Measurements from ENCODE around the gene ACTL10. TPM values are rescaled to one million over a fixed set of nuclear protein-coding genes. Genes with fewer than 3 reads are reported as not detected.

Gene ACTL10
- total and polyA plus RNA-seq, 2 experiments from 2014 or later = 0.71 to 1.9 TPM

- TF ChIP-seq CTCF (conservative IDR thresholded peaks at IDR 0.05; ENCODE audit: low read depth in 2 of 2) (no peak), CREB1 (CRISPR knock-in tag; IDR thresholded peaks at IDR 0.05; ENCODE audit: low read depth) (no peak), STAT1 (IDR thresholded peaks at IDR 0.05; ENCODE audit: unreplicated experiment) (no peak)
These were observed 8.2 kb upstream of the ACTL10 start (continued) for GRCh38 chr20:33658510-33658909.

GRCh38 chr20:33658929-33659328, 7.8 kb upstream of the ACTL10 start:
- H3K27ac ChIP-seq (ENCODE audit: low read depth) = no peak overlapping the region
- H3K4me1 Mint-ChIP-seq = peaks cover 11% of the 10 kb centered on the region

More at GRCh38 chr20:33658929-33659328, 7.8 kb upstream of the ACTL10 start:
- TF ChIP-seq STAT1 (IDR thresholded peaks at IDR 0.05; ENCODE audit: unreplicated experiment) (no peak), CTCF (conservative IDR thresholded peaks at IDR 0.05; ENCODE audit: low read depth in 2 of 2) (no peak), EZH2 (IDR thresholded peaks at IDR 0.05; ENCODE audit: low read depth, unreplicated experiment) (no peak), EZH2phosphoT487 (IDR thresholded peaks at IDR 0.05; ENCODE audit: unreplicated experiment) (no peak), ZNF462 (CRISPR knock-in tag; IDR thresholded peaks at IDR 0.05) (no peak)
- H3K4me3 ChIP-seq = no peak overlapping the region
- Mint-ChIP-seq H3K27ac (no peak overlapping the region), H3K36me3 (ENCODE audit: low read depth) (no peaks in the 10 kb centered on the region; the same call in 2 of the 3 replicates), H3K9me3 (no peaks in the 10 kb centered on the region; the same call in 2 of the 3 replicates), H3K27me3 (ENCODE audit: insufficient read depth, low read depth, poor library complexity) (peaks cover 18% of the 10 kb centered on the region), H3K4me3 (no peak overlapping the region)
- ATAC-seq = no peak
- H2AFZ ChIP-seq = no peak overlapping the region
- DNase-seq (ENCODE audit: low spot score) = no peak
- no peaks in the 10 kb centered on the region; the same call in 1 of the 2 replicates for H4K20me1 ChIP-seq (replicated peaks; ENCODE audit: insufficient read depth)
- no peaks in the 10 kb centered on the region for H3K79me2 ChIP-seq (replicated peaks; ENCODE audit: insufficient read depth)
- no peaks in the 10 kb centered on the region for H3K36me3 ChIP-seq (ENCODE audit: insufficient read depth)
- no peaks in the 10 kb centered on the region for H3K9me2 ChIP-seq (ENCODE audit: insufficient read depth)
- no peaks in the 10 kb centered on the region; the same call in 1 of the 2 replicates for H3K4me1 ChIP-seq (ENCODE audit: insufficient read depth)
- no peaks in the 10 kb centered on the region for H3F3A ChIP-seq (replicated peaks; ENCODE audit: low read depth)
- 0 out of 2 replicates have a peak, but pooled peaks cover 6% of the 10 kb centered on the region for H3K27me3 ChIP-seq (ENCODE audit: insufficient read depth)
- H3K4me2 ChIP-seq = no peak overlapping the region

Measured in GM23338 (cell line).